ENCODE results near the gene DNAJB8. TPM values are rescaled to one million over a fixed set of nuclear protein-coding genes. Genes with fewer than 3 reads are reported as not detected.

Gene DNAJB8
- total RNA-seq, 1 donor from 2014 or later: not detected

DNA sequence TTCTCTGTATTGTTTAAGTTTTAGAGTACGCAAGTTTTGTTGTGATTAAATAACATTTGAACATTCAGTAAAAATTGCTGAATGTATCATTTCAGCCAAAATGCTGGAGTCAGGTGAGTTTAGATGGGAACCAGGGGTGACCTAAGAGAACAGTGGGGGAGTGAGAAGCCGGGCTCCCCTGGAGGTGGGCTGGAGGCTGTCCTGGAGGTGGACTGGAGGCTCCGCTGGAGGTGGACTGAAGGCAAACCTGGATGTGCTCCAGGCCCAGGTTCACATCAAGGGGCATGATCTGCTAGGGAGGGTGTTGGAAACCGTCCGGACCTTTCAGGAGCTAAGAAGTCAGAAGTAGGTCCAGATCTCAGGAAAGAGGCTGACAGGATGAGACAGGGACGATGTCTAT, 23.7 kb downstream of the DNAJB8 start:
- DNase-seq: no peak

DNA sequence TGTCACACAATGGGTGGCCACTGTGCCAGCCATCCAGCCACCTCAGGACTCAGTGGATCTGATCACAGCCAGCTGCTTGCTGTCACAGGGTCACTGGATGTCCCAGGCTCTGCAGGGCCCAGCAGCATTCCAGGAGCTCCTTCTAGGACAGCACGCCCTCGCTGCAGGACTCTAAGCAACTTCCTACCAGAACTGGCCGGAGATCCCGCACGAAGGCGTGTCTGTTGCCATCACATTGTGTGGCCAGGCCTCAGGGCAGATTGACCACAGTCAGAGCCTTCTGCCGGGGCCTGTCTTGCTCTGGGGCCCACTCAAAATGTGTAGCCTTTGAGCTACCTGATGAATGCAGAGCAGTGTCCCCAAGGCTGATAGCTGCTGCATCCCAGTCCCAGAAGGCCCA, 24.6 kb downstream of the DNAJB8 start:
- DNase-seq: no peak

DNA sequence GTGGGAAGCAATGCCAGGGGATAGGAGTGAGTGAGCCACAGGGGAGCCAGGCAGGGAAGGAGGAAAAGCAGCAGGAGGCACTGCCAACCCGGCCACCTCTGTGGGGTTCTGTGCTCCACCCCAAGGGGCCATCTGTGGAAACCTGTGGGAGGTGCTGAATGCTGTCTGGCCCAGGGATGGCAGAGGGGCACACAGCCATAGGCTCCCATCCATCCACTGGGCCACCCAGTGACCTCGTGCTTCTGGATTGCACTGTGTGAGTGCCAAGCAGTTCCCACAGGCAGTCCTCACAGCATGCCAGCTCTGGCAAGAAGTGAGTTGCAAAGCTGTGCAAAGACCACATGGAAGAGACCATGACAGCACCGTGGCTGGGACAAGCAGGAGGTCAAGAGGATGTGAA, 27.5 kb downstream of the DNAJB8 start:
- DNase-seq: no peak

DNA sequence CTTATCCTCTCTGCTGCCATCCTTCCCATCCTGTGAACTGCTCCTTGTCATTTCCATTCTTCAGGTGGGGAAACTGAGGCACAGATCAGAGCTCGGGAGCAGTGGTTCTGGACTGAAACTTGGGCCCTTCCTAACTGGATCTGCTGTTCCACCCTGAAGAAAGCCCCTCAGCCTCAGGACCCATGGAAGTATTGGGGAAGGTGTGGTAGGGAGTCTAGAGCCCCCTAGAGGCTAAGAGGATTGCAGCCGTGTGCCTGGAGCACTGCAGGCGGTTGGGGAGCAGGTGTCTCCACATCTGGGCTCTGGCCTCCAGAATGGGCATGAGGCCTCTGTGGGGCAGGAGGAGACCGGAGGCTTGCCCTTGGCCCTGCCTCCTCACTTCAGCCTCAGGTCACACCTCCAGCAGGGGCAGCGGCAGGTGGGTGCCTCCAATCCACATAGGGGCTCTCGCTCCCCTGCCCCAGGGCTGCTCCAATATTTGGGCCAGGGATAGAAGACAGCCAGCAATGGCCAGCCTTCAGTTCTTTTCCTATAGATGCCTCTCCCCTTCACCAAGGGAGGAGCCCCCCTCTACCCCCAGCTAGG, 28.1 kb downstream of the DNAJB8 start:
- DNase-seq: no peak

DNA sequence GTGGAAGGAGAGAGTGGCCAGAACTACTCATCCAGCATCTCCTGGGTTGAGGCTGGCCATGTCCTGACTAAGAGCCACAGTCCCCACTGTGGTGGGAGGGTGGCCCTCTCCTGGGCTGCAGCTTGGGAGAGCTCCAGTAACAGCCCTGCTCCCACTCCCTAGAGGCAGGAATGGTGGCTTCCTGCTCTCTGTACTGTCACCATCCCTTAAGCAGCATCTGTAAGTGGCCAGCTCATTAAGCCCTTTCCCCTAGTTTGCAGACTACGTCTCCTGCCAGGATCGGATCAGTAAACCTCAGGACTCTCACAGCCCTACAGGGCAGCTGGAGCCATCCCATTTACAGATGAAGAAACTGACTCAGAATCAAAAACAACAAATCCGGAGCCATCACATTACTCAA, 30.5 kb downstream of the DNAJB8 start:
- DNase-seq: no peak

DNA sequence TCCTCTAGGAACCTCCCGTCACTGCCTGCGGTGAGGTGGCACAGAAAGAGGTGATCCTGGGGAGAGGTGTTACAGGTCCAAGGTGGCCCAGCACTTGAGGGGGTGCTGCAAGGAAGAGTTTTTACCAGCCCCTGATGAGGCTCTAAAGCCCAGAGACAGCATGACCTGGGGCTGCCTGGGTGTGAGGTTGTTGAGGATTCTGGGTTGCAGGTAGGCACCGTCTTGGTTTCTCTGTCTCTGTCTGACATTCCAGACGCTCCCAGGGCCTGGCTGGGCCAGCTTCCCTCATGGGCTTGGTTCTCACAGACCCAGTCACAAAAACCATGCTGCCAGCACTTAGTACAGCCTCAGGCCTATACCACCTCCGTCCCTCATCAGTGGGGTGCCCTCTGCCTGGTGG, 31.1 kb downstream of the DNAJB8 start:
- DNase-seq: no peak

DNA sequence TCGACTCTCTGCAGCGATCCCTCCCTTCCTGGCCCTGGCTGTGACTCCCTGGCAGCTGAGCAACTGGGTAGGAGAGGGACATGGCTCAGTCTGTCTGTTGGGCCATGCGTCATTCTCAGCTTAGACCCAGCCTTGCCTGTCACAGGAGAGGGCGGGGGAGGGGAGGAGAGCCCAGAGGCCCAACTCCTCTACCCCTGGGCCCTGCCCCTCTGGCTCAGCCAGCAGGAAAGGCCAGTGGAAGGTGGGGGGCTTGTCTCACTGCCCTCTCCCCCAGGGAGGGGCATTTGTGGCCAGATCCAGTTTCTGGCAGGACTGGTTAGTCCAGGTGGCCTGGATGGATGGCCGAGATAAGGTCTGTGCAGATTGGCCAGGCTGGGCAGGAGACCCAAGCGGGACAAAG, 31.6 kb downstream of the DNAJB8 start:
- DNase-seq: no peak

DNA sequence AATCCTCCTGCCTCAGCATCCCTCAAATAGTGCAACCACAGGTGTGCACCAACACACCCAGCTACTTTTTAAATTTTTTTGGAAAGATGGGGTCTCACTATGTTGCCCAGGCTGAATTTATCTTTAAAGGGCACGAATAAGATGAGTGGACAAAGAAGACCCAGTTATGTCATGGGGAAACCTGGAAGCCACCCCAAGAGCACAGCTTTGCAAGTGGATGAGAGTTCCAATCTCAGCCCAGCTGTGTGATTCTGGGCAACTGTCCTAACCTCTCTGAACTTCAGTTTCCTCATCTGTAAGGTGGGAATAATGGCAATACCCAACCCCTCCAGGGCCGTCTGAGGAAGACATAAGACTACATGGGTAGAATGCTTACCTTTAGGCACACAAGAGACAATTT, 32.2 kb downstream of the DNAJB8 start:
- DNase-seq: no peak

DNA sequence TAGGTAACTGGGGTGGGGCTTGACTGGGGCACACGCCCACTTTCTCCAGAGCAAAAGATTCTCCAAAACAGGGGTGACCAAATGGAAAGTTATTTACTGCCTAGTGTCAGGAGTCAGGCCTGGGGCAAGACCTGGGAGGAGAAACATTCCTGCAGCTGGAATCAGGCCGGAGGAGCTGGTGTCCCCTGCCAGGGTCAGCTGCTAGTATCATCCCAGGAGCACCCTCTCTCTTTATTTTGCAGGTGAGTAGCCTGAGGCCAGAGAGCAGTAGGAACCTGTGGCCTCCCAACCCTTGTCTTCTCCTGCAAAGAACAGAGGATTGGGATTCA, 32.9 kb downstream of the DNAJB8 start:
- no peak for DNase-seq

DNA sequence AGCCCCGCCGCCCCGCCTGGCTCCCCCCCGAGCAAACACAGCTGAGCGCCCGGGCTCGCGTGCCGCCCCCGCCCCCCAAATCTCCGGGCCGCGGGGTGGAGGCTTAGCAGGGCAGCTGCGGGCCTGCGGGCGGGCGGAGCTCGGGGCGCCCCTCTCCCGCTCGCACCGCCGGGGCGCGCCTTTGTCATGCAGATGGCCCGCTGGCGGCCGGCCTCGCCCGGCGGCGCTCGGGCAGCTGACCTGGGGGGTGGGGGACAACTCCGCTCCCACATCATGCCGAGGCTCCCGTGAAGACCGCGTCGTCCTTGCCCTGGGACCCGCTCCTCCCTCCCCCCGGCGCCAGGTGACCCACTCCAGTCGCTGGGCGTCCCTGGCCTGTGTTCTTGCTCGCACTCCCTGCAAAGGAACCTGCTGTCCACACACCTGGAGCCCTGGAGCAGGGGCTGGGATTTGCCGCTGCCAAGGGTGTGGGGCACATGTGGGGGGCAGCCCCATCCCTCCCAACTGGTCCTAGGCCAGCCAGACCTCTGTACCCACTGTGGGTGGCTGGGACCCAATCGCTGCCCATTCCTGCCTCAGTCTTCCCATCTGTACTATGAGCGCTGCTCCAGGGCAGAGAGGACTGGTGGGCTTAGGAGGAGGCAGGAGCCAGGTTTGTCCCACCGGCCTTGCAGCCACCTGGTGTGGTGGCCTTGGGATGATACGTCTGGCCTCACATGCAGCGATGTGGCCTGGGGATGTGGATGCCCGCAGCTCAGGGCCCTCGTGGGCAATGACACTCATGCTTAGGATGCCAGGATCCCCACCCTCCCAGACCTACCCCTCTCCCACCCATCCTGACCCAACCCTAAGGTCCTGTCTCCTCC, 33.5 kb downstream of the DNAJB8 start:
- peak; percentile 32 for DNase-seq

DNA sequence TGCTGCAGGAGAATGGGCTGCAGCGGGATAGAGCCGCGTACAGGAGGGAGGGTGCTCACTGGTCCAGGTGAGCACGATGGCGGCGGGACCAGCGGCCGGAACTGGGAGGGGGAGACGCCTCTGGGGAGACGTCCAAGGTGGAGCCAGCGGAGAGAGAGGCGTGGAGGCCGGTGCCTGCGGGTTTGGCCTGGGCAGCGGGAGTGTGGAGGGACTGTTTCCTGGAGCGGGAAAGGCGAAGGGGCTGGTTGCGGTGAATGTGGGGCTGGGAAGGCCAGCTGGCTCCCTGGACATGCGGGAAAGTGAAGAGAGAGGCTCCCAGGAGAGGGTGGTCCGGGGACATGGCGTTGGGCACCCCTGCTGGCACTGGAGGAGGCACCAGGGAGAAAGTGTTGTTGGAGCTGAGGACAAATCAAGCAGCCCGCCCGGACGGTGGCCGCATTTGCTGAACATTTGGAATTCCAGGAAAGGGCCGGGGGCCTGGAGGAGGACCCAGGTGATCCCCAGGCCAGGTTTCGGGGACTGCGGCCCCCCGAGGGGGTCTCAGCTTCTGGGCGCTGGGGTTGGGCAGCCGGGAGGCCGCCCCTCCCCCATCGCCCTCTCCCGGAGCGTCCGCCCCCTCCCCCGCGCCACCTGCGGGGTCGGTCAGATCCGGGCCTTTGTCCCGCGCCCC, 34.3 kb downstream of the DNAJB8 start:
- no peak for DNase-seq

DNA sequence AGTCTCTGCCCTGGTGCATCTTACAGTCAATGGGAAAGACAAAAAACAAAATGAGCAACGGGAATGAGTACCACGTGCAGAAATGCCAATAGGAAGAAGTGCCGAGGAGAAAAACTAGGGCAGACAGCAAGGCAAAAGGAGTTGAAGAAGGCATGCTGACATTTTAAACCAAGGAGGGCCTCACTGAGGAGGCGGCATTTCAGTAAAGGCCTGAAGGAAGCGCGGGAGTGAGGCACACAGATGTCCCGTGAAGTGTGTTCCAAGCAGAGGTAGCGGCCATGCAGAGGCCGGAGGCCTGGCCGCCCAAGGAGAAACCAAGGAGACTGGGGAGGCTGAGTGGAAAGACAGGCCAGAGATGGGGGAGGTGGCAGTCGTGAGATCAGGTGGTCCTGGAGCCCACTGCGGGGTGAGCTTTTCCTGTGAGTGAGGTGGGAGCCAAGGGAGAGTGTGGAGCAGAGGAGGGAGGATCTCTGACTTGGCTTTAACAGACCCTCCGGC, 34.8 kb downstream of the DNAJB8 start:
- no peak for DNase-seq

DNA sequence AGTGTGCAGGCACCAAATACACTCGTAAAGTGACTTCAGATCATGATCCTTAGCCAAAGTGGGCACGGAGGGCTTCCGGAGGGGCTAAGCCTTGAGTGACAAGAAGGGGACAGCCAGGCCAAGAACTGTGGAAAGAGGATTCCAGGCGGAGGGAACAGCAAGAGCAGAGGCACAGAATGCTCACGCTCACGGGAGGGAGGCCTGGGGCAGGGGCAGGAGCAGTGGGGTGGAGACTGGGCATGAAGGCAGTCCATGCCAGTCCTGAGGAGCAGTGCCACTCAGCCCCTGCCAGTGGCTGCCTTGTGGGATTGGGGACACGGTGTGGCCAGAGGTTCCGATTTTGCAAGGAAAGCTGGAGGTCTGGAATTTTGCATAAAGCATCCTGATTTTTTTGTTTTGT, 36.0 kb downstream of the DNAJB8 start:
- no peak for DNase-seq

DNA sequence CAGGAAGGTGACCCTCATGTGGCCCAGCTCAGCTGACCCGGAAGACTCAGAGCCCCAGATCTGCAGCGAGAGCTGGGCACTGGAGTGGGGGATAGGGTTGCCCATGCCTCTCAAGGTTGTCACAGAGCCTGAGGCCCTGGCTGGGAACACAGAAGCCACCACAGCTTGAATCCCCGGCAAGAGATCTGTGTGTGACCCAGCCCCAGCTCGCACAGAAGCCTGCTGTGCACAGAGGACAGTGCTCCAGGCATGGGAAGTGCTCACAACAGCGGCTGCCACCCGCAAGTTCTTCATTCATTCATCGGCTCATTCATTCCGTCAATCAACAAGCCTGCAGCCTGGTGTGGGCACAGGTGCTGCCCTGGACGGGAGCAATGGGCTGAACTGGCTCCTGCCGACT, 36.4 kb downstream of the DNAJB8 start:
- no peak for DNase-seq

DNA sequence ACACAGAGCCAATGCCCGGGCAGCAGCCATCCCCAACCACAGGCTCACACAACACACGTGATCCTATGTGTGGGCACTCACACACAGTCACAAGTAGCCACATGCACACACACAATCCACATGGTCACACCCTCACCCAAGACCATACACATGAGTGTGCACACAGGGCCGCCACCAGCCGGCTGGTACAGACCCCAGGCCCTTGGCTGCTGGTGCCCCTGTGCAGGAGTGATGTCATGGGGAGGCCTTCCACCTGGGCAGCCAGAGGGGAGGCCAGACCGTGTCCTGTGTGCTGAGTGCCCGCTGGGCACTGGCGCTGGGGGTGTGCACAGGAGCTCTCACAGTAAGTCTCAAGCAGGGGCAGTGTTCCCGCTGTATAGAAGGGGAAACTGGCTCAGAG, 36.9 kb downstream of the DNAJB8 start:
- DNase-seq: no peak

DNA sequence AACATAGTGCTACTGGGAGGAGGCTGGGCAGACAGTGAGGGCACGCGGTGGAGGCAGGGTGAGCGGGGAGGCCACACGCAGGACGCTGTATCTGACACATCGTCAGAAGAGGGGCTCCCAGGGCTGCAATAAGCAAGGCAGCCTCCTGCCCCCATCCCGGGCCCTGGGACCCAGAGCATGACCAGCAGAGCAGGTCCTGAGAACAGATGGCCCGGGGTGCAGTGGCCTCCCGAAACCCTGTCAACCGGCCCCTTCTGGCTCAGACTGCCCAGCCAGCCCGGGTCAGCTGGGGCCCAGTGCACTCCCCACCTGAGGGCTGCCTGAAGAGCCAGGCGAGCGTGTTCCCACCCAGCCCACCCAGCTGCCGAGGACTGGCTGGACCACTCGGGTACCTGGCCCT, 37.4 kb downstream of the DNAJB8 start:
- no peak for DNase-seq

DNA sequence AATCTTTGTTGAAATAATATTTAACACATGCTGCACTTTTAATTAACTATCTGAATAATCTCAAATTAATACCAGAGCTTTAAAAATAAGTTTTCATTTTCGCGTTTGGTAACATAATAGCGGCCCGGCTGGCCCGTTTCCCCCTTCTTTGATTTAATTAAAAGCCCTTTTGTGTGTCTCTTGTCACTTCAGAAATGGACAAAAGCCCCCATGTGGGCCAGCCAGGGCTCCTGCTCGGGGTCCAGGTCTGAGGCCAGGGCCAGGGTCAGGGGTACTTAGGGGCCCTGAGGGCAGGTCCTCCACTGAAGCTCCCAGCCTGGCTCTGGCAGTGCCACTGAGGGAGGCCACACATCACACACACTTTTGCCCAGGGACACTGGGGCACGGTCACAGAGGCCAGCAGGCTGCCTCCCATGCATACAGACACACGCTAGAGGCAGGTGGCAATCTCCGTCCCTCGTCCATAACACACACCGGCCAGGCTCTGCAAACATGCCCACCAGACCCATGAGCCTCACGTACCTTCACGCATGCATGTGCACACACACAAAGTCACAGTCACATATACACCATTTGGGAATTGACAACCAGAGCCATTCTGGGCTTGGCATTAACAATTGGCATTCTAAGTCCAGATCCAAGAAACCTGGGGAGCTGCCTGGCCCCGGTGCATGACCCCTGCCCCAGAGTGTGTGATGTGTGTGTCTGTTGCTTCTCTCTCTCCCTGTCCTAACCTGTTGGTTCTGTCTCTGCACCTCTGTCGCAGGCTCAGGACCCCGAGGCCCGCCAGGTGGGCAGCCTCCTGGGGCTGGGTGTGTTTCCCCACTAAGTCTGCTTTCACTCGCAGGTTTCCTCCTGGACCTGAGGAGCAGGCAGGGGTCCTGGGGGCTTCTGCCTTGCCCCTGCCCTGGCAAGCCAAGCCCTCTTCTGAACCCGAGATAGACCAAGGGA, 38.5 kb downstream of the DNAJB8 start:
- no peak for DNase-seq

DNA sequence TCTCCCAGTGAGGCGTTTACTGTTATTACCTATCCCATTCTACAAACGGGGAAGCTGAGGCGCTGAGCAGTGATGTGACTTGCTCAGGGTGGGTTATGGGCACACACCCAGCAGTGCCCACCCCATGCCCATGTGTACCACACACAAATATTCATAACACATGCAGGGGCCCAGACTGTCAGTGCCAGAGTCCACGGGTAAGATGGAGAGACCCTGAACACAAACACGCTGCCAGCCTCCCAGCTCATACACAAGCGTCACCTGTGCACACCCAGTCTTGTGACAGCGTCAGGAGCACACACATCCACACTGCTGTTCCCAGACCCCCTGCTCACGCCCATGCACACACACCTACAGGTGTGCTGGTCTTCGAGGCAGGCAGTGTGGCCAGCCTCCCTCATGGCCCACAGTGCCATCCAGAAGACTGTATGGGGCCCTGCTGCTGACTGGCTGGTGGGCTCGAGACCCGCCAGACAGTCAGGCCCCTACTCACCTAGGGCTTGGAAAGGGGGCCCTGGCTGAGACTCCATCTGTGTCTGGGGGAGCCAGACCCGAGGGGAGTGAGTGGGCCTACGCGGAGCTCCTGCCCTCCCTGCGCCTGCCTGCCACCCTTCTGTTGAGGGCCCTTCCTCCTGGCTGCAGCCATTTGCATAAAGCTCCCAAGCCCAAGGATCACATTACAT, 39.4 kb downstream of the DNAJB8 start:
- no peak for DNase-seq

DNA sequence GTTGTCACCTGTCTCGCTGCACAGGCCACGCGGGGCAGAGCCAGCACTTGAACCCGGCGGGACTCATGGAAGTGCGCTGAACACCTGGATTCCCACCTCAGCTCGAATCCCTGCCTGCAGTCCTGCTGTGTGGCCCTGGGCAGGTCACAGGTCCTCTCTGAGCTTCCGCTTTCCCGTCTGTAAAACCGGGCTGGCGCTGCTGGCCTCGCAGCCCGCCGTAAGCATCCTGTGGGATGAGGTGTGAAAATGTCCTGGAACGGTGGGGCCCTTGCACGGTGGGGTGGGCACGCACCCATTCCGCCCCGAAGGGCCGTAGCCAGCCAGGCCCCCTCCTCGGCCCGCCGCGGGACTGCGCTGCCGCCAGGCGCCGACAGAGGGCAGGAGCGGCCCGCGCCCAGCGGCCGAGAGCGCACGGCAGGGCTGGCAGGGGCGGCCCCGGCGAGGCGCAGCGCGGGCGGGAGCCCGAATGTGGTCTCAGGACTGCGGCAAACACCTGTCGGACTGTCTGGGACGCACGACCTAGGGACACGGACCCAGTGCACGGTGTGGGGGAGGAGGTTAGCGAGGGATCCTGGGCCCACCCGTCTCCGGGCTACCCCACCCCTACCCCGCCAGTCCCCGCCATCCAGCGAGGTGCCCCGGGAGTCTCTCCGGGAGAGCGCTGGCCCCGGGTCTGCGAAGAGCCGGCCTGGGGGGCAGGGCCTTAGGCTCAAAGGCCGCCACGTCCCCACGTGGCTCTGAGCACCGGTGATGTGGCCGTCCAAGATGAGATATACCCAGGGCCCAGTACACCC, 40.4 kb downstream of the DNAJB8 start:
- DNase-seq: peak; percentile 66

DNA sequence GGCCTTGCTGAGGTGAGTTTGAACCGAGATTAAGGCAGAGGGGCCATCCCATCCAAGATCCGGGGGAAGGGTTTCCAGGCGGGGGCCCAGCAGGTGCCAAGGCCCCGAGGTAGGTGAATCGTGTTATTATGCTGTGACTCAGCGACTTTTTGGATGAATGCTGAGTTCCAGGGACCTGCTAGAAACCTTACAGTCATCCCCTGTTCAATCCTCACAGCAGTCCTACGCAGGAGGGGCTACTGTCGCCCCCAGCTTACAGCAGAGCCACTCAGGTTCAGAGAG, 40.9 kb downstream of the DNAJB8 start:
- DNase-seq: no peak

DNA sequence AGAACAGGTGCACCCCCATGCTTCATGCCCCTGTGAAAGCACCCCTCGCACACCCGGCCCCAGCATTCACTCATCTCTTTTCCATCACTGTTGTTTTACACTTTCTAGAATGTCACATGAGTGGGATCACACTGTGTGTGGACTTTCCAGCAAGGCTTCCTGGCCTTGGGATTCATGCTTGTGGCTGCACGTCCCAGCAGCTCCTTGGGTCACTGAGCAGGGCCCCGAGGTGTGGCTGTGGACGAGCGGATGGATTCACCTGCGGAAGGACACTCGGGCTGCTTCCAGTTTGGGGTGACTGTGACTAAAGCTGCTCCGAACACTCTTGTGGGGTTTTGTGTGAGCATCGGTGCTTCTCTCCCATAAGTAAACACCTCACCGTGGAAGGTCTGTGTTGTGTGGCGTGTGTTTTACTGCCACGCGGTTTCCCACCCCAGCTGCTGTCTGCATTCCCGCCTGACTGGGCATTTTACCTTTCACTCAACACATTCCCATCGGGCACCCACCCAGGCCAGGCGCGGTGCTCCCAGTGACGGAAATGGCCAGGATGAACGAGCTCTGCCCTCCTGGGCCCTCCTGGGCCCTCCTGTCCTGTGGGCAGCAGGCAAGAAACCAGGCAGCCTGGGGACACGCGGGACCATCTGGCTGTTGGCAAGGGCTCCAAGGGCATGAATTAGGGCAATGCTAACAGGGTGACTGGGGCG, 41.4 kb downstream of the DNAJB8 start:
- no peak for DNase-seq
